Stimulated activated CD8-positive, alpha-beta memory T cell treated with anti-CD3 and anti-CD28 coated beads, Interleukin-12 subunit alpha, Interleukin-12 subunit beta, amount 100 ng/mL, for 4 hours (primary cell): ENCODE measurements around the gene TLK1.
"Not testable (repeated sequence)": the region's sequence is repeated elsewhere in the genome, so short reads cannot be mapped to it uniquely, and the experiment has no call there.

Experiments
- DNase-seq: peaks from one replicate; pipeline ENCODE4 v3.0.0-alpha.2; 2020; ENCODE audit warnings: low read depth

The TLK1 gene

GRCh38 chr2:171083451-171083850 lies 77.2 kb downstream of the TLK1 start:
- DNase-seq: no peak

- DNase-seq: no peak
Measured at GRCh38 chr2:171081649-171082111, 79.0 kb downstream of the TLK1 start.

GRCh38 chr2:171080607-171081006 lies 80.1 kb downstream of the TLK1 start:
- DNase-seq: no peak

- DNase-seq: not testable (repeated sequence)
Measured at GRCh38 chr2:171076422-171076821, 84.3 kb downstream of the TLK1 start.

GRCh38 chr2:171072164-171072563 lies 88.5 kb downstream of the TLK1 start:
- DNase-seq: no peak

- DNase-seq: no peak
Measured at GRCh38 chr2:171069286-171069956, 91.3 kb downstream of the TLK1 start.

GRCh38 chr2:171066110-171066509 lies 94.6 kb downstream of the TLK1 start:
- no peak for DNase-seq

GRCh38 chr2:171057575-171057974 lies 103.1 kb downstream of the TLK1 start:
- no peak for DNase-seq

GRCh38 chr2:171056307-171056706 lies 104.4 kb downstream of the TLK1 start:
- DNase-seq: no peak

GRCh38 chr2:171049691-171050090 lies 111.0 kb downstream of the TLK1 start:
- DNase-seq: no peak

GRCh38 chr2:171046048-171046560 lies 114.6 kb downstream of the TLK1 start:
- DNase-seq: no peak

GRCh38 chr2:171044416-171044815 lies 116.3 kb downstream of the TLK1 start:
- DNase-seq: no peak

- no peak for DNase-seq
Measured at GRCh38 chr2:171042253-171042969, 118.3 kb downstream of the TLK1 start.

- DNase-seq: no peak
Measured at GRCh38 chr2:171036532-171036931, 124.2 kb downstream of the TLK1 start.

- DNase-seq: no peak
Measured at GRCh38 chr2:171034315-171034714, 126.4 kb downstream of the TLK1 start.

GRCh38 chr2:171025214-171025613 lies 135.5 kb downstream of the TLK1 start:
- no peak for DNase-seq

- DNase-seq: no peak
Measured at GRCh38 chr2:171018522-171018921, 142.2 kb downstream of the TLK1 start.

- no peak for DNase-seq
Measured at GRCh38 chr2:171016125-171016524, 144.6 kb downstream of the TLK1 start.

- DNase-seq: no peak
Measured at GRCh38 chr2:171013851-171014250, 146.8 kb downstream of the TLK1 start.

- DNase-seq: no peak
Measured at GRCh38 chr2:171009386-171009785, 151.3 kb downstream of the TLK1 start.

- no peak for DNase-seq
Measured at GRCh38 chr2:171008550-171009205, 152.0 kb downstream of the TLK1 start.

GRCh38 chr2:171004833-171005232 lies 155.9 kb downstream of the TLK1 start:
- no peak for DNase-seq

- DNase-seq: no peak
Measured at GRCh38 chr2:171004363-171004762, 156.3 kb downstream of the TLK1 start.
